HG03342 (cell line): ENCODE data around the gene TGFB1.
A peak's percentile ranks its signal among the peaks of the same experiment; 100 is the strongest.
"Not testable (repeated sequence)": the region's sequence is repeated elsewhere in the genome, so short reads cannot be mapped to it uniquely, and the experiment has no call there.

Experiments
- ATAC-seq: cut with Tn5 transposase; IDR thresholded peaks from one replicate; pipeline ENCODE4 v1.9.1; 2021; ENCODE audit warnings: mild to moderate bottlenecking, moderate library complexity; ENCODE audit not compliant: unreplicated experiment

Gene TGFB1

GRCh38 chr19:41346916-41347315, 6.8 kb downstream of the TGFB1 start:
- not testable (repeated sequence) for ATAC-seq

GRCh38 chr19:41344162-41344561, 9.6 kb downstream of the TGFB1 start:
- no peak for ATAC-seq

GRCh38 chr19:41341669-41342490, 11.8 kb downstream of the TGFB1 start:
- no peak for ATAC-seq

- no peak for ATAC-seq
These were observed 13.8 kb downstream of the TGFB1 start for GRCh38 chr19:41339936-41340335.

- no peak for ATAC-seq
These were observed 18.3 kb downstream of the TGFB1 start for GRCh38 chr19:41335467-41335866.

GRCh38 chr19:41334793-41335192, 18.9 kb downstream of the TGFB1 start:
- no peak for ATAC-seq

GRCh38 chr19:41332468-41332867, 21.3 kb downstream of the TGFB1 start:
- ATAC-seq = no peak

- ATAC-seq = no peak
These were observed 21.7 kb downstream of the TGFB1 start for GRCh38 chr19:41332000-41332399.

- no peak for ATAC-seq
These were observed 22.6 kb downstream of the TGFB1 start for GRCh38 chr19:41330946-41331678.

GRCh38 chr19:41330481-41330880, 23.2 kb downstream of the TGFB1 start:
- ATAC-seq = no peak

- peak; percentile 7 for ATAC-seq
These were observed 24.9 kb downstream of the TGFB1 start for GRCh38 chr19:41328842-41329225.

- ATAC-seq = peak; percentile 16
These were observed 25.4 kb downstream of the TGFB1 start for GRCh38 chr19:41328157-41328841.

- ATAC-seq = peak; percentile 36
These were observed 26.1 kb downstream of the TGFB1 start for GRCh38 chr19:41327576-41328156.

GRCh38 chr19:41327076-41327575, 26.6 kb downstream of the TGFB1 start:
- no peak for ATAC-seq

GRCh38 chr19:41325947-41326706, 27.6 kb downstream of the TGFB1 start:
- ATAC-seq = no peak

GRCh38 chr19:41325640-41325946, 28.1 kb downstream of the TGFB1 start:
- no peak for ATAC-seq

- no peak for ATAC-seq
These were observed 28.6 kb downstream of the TGFB1 start for GRCh38 chr19:41324921-41325639.

GRCh38 chr19:41324231-41324702, 29.5 kb downstream of the TGFB1 start:
- no peak for ATAC-seq

- no peak for ATAC-seq
These were observed 30.1 kb downstream of the TGFB1 start for GRCh38 chr19:41323430-41324125.
